Mesendoderm (in vitro differentiated cells): ENCODE data around the gene LYST.

Experiments used
- DNase-seq: peaks from one replicate; pipeline ENCODE4 v3.0.0; 2013
- H2AK5ac ChIP-seq: 2 replicates; pipeline ENCODE4 v1.6.1; 2013; ENCODE audit warnings: low read length, inconsistent platforms
- H2BK120ac ChIP-seq: 2 replicates; pipeline ENCODE4 v1.6.1; 2013; ENCODE audit warnings: low read depth, mild to moderate bottlenecking, low read length, moderate library complexity, mixed read lengths
- H2BK15ac ChIP-seq: replicated peaks from 2 replicates; pipeline ENCODE4 v1.6.1; 2013; ENCODE audit warnings: low read depth, mild to moderate bottlenecking, moderate library complexity
- H2BK5ac ChIP-seq: 2 replicates; pipeline ENCODE4 v1.6.1; 2013; ENCODE audit warnings: low read length, inconsistent platforms
- H3K18ac ChIP-seq: 2 replicates; pipeline ENCODE4 v1.6.1; 2013; ENCODE audit warnings: mild to moderate bottlenecking, low read length, mixed read lengths
- H3K23ac ChIP-seq: one replicate; pipeline ENCODE4 v1.6.1; 2013; ENCODE audit warnings: low read length
- H3K27ac ChIP-seq: 2 replicates; pipeline ENCODE4 v1.5.1; 2013; ENCODE audit warnings: low read depth, mild to moderate bottlenecking, inconsistent platforms, low read length, moderate library complexity
- H3K27me3 ChIP-seq: 2 replicates; pipeline ENCODE4 v1.6.1; 2013; ENCODE audit warnings: low read length, control low read depth, mild to moderate bottlenecking, inconsistent platforms; ENCODE audit not compliant: insufficient read depth, poor library complexity
- H3K36me3 ChIP-seq: 2 replicates; pipeline ENCODE4 v1.6.1; 2013; ENCODE audit warnings: low read length, inconsistent platforms; ENCODE audit not compliant: control insufficient read depth, insufficient read depth
- H3K4ac ChIP-seq: one replicate; pipeline ENCODE4 v1.6.1; 2013; ENCODE audit warnings: low read depth, mild to moderate bottlenecking, low read length, moderate library complexity
- H3K4me1 ChIP-seq: 2 replicates; pipeline ENCODE4 v1.6.1; 2013; ENCODE audit warnings: low read depth, low read length, inconsistent platforms; ENCODE audit not compliant: control insufficient read depth
- H3K4me2 ChIP-seq: 2 replicates; pipeline ENCODE4 v1.6.1; 2013; ENCODE audit warnings: low read length
- H3K4me3 ChIP-seq: 2 replicates; pipeline ENCODE4 v1.5.1; 2013; ENCODE audit warnings: mild to moderate bottlenecking, low read length
- H3K56ac ChIP-seq: one replicate; pipeline ENCODE4 v1.6.1; 2013; ENCODE audit warnings: low read length
- H3K79me1 ChIP-seq: 2 replicates; pipeline ENCODE4 v1.6.1; 2013; ENCODE audit warnings: low read length, inconsistent platforms
- H3K79me2 ChIP-seq: 2 replicates; pipeline ENCODE4 v1.6.1; 2013; ENCODE audit warnings: mild to moderate bottlenecking, low read length; ENCODE audit not compliant: control insufficient read depth, insufficient read depth
- H3K9ac ChIP-seq: 2 replicates; pipeline ENCODE4 v1.6.1; 2013; ENCODE audit warnings: low read length, inconsistent platforms
- H4K5ac ChIP-seq: one replicate; pipeline ENCODE4 v1.6.1; 2013; ENCODE audit warnings: low read length
- H4K8ac ChIP-seq: one replicate; pipeline ENCODE4 v1.6.1; 2013; ENCODE audit warnings: low read depth, mild to moderate bottlenecking, control low read depth, low read length, moderate library complexity
- WGBS: extraction: QIAGEN DNeasy Blood & Tissue Kit; methylation state at CpG from one replicate; pipeline ENCODE4 v1.1.7; 2013; ENCODE audit warnings: low lambda C conversion rate, missing lambda C conversion rate; ENCODE audit not compliant: insufficient coverage; ENCODE audit errors: extremely low coverage; 5-methylcytosine and 5-hydroxymethylcytosine counted together

The LYST gene

GRCh38 chr1:235808223-235808622 is 58.5 kb downstream of the LYST start:
- no CpG with 5 or more reads among the region's 6 CpGs for WGBS
- Histone ChIP-seq H3K4me3 (no peak overlapping the region), H3K27ac (no peak overlapping the region), H3K36me3 (no peaks in the 10 kb centered on the region), H3K79me1 (no peaks in the 10 kb centered on the region), H3K4me2 (no peak overlapping the region), H2BK120ac (no peak overlapping the region), H3K79me2 (no peaks in the 10 kb centered on the region), H3K4me1 (no peaks in the 10 kb centered on the region), H3K27me3 (no peaks in the 10 kb centered on the region), H3K18ac (no peak overlapping the region), H3K23ac (no peak overlapping the region), H3K56ac (no peak overlapping the region), H2AK5ac (no peak overlapping the region), H3K4ac (no peak overlapping the region), H4K8ac (no peak overlapping the region), H3K9ac (no peak overlapping the region), H4K5ac (no peak overlapping the region), H2BK5ac (no peak overlapping the region), H2BK15ac (no peak overlapping the region)
- no peak for DNase-seq

GRCh38 chr1:235806123-235806522 is 60.6 kb downstream of the LYST start:
- Histone ChIP-seq H3K79me1 (no peaks in the 10 kb centered on the region), H3K36me3 (no peaks in the 10 kb centered on the region), H3K27ac (no peak overlapping the region), H3K79me2 (no peaks in the 10 kb centered on the region), H3K56ac (no peak overlapping the region), H4K8ac (no peak overlapping the region), H2BK15ac (no peak overlapping the region), H3K9ac (no peak overlapping the region), H3K4me3 (no peak overlapping the region), H3K27me3 (no peaks in the 10 kb centered on the region), H2BK5ac (no peak overlapping the region), H3K4ac (no peak overlapping the region), H2BK120ac (no peak overlapping the region), H4K5ac (no peak overlapping the region), H3K23ac (no peak overlapping the region), H3K4me1 (no peaks in the 10 kb centered on the region), H2AK5ac (no peak overlapping the region), H3K4me2 (no peak overlapping the region), H3K18ac (no peak overlapping the region)
- no CpG with 5 or more reads among the region's 7 CpGs for WGBS
- no peak for DNase-seq

GRCh38 chr1:235802573-235803346 is 63.9 kb downstream of the LYST start:
- H3K79me2 ChIP-seq = no peaks in the 10 kb centered on the region
- no peak overlapping the region for H3K18ac ChIP-seq
- no peak overlapping the region for H3K9ac ChIP-seq
- H3K4me3 ChIP-seq = no peak overlapping the region
- no peak overlapping the region for H2AK5ac ChIP-seq
- no peaks in the 10 kb centered on the region for H3K79me1 ChIP-seq
- H2BK120ac ChIP-seq = no peak overlapping the region
- DNase-seq = no peak
- no peaks in the 10 kb centered on the region for H3K36me3 ChIP-seq
- no peak overlapping the region for H3K56ac ChIP-seq
- H3K23ac ChIP-seq = no peak overlapping the region
- H3K27me3 ChIP-seq = no peaks in the 10 kb centered on the region
- WGBS = 100% methylated on average over 2 of the region's 4 CpGs
- no peak overlapping the region for H2BK5ac ChIP-seq
- no peak overlapping the region for H3K27ac ChIP-seq
- no peak overlapping the region for H4K5ac ChIP-seq
- H3K4me1 ChIP-seq = no peaks in the 10 kb centered on the region
- H2BK15ac ChIP-seq = no peak overlapping the region
- no peak overlapping the region for H3K4me2 ChIP-seq
- no peak overlapping the region for H4K8ac ChIP-seq
- no peak overlapping the region for H3K4ac ChIP-seq

- Histone ChIP-seq H2BK15ac (no peak overlapping the region), H3K23ac (no peak overlapping the region), H3K4me1 (no peaks in the 10 kb centered on the region), H3K36me3 (no peaks in the 10 kb centered on the region), H3K79me1 (no peaks in the 10 kb centered on the region), H3K4ac (no peak overlapping the region), H2AK5ac (no peak overlapping the region), H2BK120ac (no peak overlapping the region), H3K56ac (no peak overlapping the region), H3K27ac (no peak overlapping the region), H3K4me2 (no peak overlapping the region), H3K18ac (no peak overlapping the region), H3K9ac (no peak overlapping the region), H4K5ac (no peak overlapping the region), H3K79me2 (no peaks in the 10 kb centered on the region), H3K27me3 (no peaks in the 10 kb centered on the region), H3K4me3 (no peak overlapping the region), H2BK5ac (no peak overlapping the region), H4K8ac (no peak overlapping the region)
- WGBS = no CpG with 5 or more reads among the region's 2 CpGs
- DNase-seq = no peak
These were observed 67.4 kb downstream of the LYST start for GRCh38 chr1:235799264-235799663.

- Histone ChIP-seq H3K4me1 (no peaks in the 10 kb centered on the region), H3K79me2 (no peaks in the 10 kb centered on the region), H3K27ac (no peak overlapping the region), H3K79me1 (no peaks in the 10 kb centered on the region), H3K4me3 (no peak overlapping the region), H3K36me3 (no peaks in the 10 kb centered on the region), H2BK120ac (no peak overlapping the region), H3K9ac (no peak overlapping the region), H2AK5ac (no peak overlapping the region), H3K18ac (no peak overlapping the region), H4K8ac (no peak overlapping the region), H3K23ac (no peak overlapping the region), H3K56ac (no peak overlapping the region), H4K5ac (no peak overlapping the region), H3K4me2 (no peak overlapping the region), H3K4ac (no peak overlapping the region), H2BK5ac (no peak overlapping the region), H3K27me3 (no peaks in the 10 kb centered on the region), H2BK15ac (no peak overlapping the region)
- no peak for DNase-seq
- no CpG with 5 or more reads among the region's 7 CpGs for whole genome bisulfite sequencing
These were observed 75.1 kb downstream of the LYST start for GRCh38 chr1:235791532-235792060.

DNA sequence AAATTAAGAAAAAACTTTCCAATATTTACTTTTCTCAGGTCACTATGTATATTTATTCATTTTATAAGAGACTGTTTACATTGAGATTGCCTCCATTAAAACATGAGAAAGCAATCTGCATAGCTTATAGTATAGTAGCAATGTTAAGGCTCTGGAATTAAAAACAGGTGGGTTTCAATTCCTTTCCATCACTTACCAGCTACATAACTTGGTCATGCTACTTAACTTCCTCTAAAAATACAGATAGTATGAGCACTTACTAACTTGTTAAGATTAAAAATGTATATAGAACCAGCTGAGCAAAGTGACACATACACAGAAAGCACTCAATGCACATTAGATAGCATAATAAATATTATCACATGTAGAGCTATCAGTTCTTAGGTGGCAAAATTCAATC is 76.6 kb downstream of the LYST start:
- Histone ChIP-seq H2BK5ac (no peak overlapping the region), H3K4me1 (no peaks in the 10 kb centered on the region), H3K4me3 (no peak overlapping the region)

More for the DNA sequence above, 76.6 kb downstream of the LYST start:
- Histone ChIP-seq H3K79me2 (no peaks in the 10 kb centered on the region), H3K23ac (no peak overlapping the region), H3K4me2 (no peak overlapping the region), H2BK15ac (no peak overlapping the region), H4K5ac (no peak overlapping the region), H2AK5ac (no peak overlapping the region), H3K36me3 (no peaks in the 10 kb centered on the region), H3K18ac (no peak overlapping the region), H2BK120ac (no peak overlapping the region), H3K4ac (no peak overlapping the region), H4K8ac (no peak overlapping the region), H3K79me1 (no peaks in the 10 kb centered on the region), H3K27ac (no peak overlapping the region), H3K56ac (no peak overlapping the region), H3K9ac (no peak overlapping the region), H3K27me3 (no peaks in the 10 kb centered on the region)
- no peak for DNase-seq
